GM18520 (cell line): ENCODE measurements around the gene TOM1.

Experiments
- ATAC-seq: cut with Tn5 transposase; IDR thresholded peaks from one replicate; pipeline ENCODE4 v1.9.1; 2021; ENCODE audit not compliant: unreplicated experiment

TOM1 gene

DNA sequence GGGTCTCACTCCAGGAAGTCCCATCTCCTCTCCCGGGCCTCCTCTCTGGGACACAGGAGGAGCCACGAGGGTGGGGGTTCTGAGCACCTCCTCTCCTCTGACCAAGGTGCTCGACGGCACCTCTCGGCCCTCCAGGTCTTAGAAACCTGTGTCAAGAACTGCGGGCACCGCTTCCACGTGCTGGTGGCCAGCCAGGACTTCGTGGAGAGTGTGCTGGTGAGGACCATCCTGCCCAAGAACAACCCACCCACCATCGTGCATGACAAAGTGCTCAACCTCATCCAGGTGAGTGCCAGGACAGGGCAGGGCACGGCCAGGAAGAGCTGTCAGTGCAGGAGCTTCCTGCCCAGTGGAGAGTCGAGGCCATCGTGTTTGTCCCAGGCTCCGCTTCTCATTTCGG lies 23.2 kb downstream of the TOM1 start:
- ATAC-seq: no peak

DNA sequence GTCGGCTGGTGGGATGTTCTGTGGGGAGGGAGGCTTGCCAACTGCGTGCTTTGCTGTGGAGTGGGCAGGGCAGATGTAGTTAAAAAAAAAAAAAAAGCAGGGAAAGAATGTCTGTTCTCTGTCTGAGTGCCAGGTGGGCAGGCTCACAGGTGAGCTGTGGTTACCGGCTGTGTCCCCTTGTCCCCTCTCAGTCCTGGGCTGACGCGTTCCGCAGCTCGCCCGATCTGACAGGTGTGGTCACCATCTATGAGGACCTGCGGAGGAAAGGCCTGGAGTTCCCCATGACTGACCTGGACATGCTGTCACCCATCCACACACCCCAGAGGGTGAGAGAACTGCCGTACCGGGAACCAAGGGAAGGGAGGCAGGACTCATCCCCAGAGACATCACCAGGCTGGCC lies 23.6 kb downstream of the TOM1 start:
- ATAC-seq: no peak

DNA sequence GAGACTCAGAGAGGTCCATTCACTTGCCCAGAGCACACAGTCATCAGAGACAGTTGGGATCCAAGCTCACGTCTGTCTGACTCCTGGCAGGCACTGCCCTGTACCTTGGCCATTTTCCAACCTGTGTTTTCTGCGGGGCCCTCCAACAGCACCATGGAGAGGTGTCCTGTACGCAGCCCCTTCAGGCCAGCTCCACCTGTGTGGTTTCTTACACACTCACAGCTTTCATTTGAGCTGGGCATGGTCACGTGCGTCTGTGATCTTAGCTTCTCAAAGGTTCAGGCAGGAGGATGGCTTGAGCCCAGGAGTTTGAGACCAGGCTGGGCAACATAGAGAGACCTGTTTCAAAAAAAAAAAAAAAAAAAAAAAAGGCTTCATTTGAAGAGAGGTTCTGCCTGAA lies 24.4 kb downstream of the TOM1 start:
- no peak for ATAC-seq

DNA sequence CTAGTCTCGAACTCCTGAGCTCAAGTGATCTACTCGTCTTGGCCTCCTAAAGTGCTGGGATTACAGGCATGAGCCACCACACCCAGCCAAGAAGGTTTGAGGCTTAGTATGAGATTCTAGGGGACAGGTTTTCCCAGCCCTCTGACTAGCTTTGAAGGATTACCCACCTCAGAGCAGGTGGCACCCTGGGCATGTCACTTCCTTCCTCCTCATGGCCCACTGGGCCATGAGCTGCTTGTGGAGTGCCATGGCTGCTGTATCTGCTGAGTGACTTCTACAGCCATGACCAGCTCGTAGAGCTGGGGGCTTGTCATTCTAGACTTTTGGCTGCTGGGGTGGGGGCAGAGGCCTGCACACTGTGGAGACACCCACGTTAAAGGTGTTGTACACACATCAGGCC lies 25.1 kb downstream of the TOM1 start:
- no peak for ATAC-seq

DNA sequence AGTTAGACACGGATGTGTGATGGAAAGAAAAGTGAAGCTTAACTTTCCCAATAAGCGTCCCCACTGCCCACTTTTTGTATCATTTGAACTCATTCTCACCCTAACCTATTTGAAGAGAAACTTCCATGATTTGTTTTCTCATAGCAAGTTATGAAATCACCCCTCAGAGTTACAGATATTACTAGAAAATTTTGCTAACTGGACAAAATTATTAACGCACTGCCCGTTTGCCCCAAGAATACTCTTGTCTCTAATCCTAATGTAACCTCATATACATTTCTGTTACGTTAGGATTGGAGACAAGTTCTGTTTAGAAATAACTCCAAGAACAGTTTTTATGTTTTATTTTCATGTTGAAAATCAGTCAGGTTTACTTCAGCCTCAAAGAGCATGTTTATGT lies 25.5 kb downstream of the TOM1 start:
- ATAC-seq: no peak

DNA sequence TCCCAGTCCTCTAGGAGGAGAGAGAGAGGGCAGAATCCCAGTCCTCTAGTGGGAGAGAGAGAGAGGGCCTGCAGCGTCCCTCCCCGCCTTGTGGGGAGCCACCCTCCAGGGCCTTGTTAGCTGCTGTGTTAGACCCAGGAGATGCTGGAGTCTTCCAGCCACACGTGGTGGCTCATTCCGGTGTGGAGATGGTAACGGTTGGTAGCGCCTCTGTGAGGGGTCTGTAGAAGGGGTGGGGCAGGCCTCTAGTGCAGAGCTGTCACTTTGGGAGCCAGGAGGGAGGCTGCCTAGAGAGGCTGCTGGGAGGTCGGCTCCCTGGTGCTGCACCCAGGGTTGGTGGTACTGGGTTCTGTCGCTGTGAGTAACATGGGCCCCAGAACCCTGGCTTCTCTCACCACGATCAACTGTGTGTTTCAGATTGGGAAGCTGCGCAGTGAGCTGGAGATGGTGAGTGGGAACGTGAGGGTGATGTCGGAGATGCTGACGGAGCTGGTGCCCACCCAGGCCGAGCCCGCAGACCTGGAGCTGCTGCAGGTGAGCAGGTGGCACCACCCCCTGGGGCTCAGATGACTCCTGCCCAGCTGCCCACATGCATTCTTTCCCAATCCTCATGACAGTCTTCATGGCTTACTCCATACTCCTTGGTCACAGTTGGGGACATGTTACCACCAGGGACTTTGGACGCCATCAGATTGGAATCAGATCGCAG lies 27.3 kb downstream of the TOM1 start:
- ATAC-seq: no peak

DNA sequence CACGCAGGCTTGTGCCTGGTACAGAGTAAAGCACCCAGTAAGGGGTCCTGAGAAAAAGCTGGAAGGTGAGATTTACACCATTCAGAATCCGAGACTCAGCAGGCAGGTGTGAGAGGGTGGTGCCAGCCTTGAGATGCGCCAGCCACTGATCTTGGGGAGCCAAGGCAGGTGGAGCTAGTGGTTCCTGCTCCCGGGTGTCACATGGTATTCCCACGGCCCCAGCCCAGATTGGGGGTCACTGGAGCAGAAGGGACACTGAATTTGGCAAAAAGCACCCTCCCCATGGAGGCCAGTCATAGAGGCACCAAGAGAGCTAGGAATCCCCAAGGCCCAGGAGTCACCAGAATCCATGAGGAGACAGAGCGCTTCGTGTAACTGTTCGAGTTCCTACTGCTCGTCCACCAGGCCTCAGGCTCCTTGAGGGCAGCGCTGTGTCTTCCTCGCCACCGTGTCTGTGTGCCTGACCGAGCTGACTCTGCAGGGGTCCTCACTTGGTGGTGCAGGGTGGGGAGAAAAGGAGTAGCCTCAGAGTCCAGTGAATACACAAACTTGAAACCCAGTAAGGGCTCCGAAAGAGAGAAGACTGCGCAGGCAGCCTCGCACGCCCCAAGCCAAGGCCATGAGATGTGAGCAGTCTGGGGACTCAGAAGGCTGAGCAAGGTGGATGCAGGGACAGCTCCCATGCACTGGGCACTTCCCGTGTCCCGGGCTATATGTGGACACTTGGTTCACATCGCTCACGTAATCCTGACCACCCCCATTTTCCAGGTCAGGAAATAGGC lies 28.2 kb downstream of the TOM1 start:
- ATAC-seq: no peak

DNA sequence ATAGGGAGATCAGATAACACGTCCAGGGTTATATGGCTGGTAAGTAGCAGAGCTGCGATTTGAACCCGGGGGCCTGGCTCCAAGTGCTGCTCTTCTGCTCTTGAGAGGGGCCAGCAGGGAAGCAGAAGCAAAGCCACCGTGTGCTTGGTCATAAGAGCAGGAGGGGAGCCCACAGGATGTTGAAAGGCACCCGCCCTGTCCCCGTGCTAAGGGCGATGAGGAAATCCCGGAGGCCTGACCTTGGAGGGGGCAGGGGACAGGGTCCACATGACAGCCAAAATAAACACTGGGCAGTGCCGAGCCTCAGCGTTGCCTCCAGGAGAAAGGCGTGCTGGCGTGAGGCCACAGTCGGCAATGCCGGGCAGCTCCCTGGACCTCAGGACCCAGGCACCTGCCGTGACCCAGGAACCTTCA lies 28.8 kb downstream of the TOM1 start:
- ATAC-seq: no peak

DNA sequence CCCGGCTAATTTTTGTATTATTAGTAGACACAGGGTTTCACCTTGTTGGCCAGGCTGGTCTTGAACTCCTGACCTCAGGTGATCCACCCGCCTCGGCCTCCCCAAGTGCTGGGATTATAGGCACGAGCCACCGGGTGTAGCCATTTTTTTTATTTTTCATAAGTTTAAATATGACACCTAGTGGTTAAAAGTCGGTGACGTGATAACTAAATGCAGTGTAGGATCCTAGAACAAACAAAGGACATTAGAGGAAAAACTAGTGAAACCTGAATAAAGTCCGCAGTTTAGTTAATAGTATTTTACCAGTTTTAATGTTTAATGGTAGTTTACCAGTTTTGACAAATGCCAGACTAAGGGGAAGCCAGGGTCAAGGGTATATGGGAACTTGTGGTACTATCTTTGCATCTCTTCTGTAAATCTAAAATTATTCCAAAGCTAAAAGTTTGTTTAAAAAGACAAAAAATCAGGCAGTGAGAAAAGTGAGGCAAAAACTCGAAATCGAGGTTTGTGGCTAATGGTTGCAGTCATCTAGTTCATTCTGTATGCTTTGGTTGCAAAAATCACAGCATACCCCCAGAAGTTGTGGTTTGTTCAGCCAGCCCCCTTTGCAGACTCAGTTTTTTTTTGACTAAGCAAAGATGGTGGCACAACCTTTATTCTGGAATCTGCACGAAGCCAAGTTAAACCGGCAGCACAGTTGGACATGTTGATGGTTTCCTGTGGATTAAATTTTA lies 29.6 kb downstream of the TOM1 start:
- ATAC-seq: no peak

DNA sequence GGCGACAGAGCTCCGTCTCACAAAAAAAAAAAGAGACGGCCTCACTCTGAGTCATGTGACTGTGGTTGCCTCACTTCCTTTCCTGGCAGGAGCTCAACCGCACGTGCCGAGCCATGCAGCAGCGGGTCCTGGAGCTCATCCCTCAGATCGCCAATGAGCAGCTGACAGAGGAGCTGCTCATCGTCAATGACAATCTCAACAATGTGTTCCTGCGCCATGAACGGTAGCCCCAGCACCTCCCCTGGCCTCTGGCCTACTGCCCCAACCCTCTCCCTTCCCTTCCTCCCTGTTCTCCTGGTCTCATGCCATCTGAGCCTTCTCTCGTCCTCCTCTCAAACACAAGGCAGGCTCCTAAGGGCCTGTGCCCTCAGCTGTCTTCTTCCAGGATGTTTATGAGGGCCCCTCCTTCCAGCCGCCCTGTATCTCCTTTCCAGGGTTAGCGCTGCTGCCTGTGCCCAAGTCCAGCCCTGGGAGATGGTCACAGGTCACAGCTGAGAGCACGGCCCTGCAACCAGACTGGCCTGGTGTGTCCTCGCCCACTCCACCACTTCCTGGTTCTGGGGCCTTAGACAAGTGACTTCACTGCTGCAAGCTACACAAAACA lies 30.7 kb downstream of the TOM1 start:
- no peak for ATAC-seq

DNA sequence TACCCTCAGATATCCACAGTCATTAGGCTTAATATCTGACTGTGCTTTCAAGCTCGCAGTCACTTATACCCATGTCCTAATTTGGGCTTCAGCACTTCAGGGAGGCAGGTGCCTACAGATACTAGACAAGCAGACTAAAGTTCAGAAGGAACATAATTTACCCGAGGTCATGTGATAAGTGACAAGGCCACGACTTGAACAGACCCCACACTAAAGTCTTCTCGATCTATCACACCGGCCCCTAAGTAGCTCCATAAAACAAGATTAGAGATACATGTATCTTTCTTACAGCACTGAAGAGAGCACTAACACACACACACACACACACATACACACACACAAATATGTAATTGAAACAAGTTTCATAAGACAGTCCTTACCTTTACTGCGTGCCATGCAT lies 32.6 kb downstream of the TOM1 start:
- ATAC-seq: no peak

DNA sequence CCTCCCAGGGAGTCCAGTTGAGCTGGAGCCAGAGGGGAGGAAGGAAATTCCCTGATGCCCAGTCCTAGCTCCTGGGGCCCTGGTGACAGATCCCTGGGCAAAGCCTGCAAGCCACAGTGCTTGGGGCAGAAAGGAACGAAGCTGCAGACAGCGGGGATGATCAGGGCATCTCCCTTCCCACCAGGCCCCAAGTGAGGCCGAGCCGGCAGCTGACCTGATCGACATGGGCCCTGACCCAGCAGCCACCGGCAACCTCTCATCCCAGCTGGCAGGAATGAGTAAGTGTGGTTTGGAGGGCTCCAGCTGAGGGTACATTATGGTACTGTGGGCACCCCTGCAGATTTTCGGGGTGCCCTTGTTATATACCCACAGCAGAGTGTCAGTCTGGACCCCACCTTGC lies 33.5 kb downstream of the TOM1 start:
- ATAC-seq: no peak

DNA sequence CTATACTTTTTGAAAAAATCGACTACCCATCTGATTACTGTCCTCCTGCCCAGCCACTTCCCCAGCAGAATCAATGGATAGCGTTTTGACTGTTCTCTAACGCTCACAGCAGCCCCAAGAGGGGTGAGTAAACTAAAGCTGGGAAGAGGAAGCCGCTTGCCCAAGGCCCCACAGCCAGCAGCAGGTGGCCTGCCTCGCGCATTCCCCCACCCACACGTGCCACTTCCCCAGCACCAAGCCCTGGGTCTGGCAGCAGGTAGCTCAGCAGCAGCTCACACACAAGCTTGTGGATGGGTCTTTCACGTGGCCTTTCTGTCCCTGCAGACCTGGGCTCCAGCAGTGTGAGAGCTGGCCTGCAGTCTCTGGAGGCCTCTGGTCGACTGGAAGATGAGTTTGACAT lies 34.3 kb downstream of the TOM1 start:
- ATAC-seq: no peak

DNA sequence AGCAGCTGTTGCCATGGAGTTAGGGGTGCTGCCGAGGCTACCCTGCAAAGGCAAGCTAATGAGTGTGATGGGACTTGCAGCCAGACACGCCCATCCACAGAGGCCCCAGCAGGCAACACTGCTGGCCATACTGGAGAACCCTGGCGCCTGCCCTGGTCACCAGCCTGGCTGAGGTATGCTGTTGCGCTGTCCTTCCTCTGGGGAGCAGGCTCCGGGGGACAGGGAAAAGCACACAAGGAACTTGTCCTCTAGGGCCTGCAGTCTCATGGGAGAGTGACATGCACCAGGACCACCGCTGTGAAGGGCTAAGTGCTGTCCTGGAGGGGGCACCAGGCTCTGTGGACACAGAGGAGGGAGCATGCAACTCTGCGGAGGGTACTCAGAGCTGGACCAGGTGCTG lies 35.8 kb downstream of the TOM1 start:
- no peak for ATAC-seq

DNA sequence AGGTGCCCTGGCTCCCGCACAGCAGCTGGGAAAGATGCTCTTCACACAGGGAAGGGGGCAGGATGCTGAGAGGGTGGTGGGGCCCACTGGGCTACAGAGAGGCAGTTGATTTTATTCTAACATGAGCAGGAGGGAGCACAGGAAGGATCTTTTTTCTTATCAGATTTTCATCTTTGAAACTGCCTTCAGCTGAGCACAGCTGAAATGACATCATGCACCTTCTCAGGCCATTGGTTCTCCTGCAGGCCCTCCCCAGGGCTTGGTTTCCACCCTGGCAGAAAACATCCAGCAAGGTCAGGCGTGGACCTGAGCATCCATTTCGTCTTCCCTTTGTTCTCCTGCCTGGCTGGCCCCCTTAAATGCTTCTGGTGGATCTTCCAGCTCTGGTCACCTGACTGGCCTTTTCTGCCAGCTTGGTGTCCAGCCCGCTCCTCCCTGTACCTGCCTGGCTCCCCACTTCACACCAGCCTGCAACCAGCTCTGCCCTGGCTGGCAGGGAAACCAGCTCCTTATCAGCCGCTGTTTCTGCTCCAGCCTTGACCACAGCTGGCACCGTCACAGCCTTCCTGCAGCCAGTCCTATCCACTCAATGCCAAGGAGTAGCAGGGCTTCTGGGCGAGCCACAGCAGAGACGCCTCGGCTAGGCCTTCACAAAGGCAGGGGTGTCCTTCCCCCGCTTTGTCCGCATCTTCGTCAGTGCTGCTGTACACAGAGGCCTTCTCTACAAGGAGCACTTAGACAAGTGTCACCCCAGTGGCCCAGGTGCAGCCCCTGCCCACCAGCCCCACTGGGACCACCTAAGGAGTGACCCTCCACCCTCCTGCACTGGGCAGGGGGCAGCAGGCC lies 36.5 kb downstream of the TOM1 start:
- no peak for ATAC-seq

DNA sequence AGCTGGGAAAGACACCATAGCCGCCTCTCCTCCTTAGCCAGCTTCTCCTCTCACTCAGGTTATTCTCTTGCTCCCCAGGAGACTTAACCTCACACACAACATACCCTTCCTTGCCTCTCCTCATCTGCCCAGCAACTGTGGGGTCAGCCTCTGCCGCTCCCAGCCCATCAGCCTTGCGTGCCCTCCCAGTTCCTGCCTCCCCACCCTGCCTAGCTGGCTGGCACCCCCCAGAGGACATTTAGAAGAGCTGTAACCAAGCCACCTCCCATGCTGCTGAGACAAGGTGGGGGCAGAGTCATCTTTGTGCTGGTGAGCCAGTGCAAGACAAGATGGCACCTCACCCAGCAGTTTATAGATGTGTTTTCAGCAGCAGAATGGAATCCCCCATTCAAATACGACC lies 38.2 kb downstream of the TOM1 start:
- no peak for ATAC-seq

DNA sequence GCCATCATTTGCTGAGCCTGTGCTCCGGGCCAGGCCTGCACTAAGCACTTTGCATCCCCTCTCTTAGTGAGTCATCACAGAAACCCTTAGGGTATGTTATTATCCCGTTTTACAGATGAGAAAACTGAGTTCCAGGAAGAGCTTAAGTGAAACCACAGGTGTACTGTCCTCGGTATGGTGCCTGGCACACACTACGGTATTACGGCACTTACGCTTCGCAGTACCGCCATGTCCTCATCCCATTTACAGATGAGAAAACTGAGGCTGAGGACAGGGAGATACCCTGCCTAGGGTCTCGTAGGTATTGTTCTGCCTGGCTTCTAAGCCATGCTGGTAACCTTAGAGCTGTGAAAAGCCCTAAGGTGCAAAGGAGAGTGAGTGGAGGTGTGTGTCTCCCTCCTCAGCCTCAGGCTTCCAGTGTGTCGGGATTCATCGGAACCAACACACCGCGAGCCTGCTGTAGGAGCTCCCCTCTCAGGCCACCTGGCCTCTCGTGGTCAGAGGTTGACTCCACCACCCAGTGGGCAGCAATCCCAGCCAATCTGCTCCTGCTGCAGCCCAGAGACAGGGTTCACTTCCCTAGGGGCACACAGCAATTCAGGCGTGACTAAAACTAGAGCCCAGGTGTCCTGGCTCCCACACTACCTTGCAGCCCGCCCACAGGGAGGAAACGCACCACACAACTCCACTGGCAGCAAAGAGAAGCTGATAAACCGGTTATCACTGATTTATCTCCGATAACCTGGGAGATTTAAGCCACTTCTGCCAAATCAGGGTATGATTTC lies 41.6 kb downstream of the TOM1 start:
- ATAC-seq: no peak

DNA sequence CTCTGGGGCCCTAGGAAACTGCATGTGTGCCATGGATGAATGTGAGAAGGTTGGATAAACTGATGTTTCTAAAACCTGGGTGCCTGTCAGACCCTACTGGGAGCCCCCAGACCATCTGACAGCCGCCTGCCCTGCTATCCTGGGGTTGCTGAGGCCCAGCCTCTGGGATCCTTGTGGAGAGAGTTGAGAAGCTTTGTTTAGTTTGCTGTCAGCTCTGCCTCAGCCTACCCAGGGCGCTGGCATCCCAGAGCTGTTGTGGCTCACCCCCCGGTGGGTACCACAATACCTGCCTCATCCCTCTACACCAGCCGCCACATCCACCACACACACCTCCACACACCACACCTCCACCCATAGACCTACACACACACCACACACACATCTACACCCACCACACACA lies 42.7 kb downstream of the TOM1 start:
- ATAC-seq: no peak

DNA sequence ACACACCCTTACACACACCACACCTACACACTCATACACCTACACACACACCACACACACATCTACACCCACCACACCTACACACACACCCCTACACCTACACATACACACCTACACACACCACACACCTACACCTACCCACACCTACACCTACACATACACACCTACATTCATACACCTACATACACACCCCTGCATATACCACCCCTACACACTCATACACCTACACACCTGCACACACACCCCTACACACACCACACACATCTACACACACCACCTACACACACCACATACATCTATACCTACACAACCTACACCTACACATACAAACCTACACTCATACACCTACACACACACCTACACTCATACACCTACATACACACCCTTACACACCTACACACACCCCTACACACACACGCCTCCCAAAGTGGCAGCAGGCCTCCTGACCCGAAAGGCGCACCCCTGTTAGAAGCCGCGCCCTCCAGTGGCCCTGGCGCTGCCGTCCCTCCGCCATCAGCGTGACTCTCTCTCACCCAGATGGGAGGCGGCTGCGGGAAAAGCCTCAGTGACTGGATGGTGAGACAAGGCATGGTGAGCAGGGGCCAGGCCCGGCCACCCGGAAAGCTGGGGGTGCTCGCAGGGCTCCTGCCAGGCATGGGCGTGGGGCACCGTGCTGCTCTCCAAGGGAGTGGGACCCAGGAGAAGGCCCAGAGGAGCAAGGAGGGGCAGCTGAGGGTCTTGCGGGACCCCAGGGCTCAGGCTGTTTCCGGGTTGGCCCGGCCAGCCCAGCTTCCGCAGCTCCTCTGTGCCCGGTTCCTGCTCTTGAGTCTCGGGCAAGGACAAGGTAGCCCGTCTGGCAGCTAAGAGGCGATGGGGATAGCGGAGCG lies 44.2 kb downstream of the TOM1 start:
- ATAC-seq: no peak
